ENCODE data around the gene C16orf96.

C16orf96 gene

DNA sequence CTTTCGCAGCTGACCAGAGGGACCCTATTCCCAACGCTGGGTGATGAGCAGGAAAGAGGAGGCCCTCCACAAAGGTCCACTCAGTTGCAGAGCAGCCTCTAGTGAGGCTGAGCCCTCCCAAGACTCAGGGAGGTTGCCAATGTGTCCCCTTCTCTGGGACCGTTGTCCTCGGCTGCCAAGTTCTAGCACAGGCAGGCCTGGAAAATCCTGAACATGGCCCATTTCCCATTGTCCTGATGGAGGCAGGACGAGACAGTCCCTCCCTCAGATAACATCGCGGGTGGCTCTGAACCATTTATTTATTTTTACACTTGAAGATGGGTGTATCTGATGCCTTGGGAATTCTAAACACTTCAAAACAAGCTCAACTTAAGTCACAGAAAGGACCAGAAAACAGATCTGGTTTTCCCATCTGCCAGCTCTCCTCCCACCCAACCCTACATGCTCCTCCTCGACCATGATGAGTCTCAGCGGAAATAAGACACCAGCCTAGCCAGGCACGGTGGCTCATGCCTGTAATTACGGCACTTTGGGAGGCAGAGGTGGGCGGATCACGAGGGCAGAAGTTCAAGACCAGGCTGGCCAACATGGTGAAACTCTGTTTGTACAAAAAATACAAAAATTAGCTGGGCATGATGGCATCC lies 30.4 kb upstream of the C16orf96 start:
- no peak for DNase-seq

DNA sequence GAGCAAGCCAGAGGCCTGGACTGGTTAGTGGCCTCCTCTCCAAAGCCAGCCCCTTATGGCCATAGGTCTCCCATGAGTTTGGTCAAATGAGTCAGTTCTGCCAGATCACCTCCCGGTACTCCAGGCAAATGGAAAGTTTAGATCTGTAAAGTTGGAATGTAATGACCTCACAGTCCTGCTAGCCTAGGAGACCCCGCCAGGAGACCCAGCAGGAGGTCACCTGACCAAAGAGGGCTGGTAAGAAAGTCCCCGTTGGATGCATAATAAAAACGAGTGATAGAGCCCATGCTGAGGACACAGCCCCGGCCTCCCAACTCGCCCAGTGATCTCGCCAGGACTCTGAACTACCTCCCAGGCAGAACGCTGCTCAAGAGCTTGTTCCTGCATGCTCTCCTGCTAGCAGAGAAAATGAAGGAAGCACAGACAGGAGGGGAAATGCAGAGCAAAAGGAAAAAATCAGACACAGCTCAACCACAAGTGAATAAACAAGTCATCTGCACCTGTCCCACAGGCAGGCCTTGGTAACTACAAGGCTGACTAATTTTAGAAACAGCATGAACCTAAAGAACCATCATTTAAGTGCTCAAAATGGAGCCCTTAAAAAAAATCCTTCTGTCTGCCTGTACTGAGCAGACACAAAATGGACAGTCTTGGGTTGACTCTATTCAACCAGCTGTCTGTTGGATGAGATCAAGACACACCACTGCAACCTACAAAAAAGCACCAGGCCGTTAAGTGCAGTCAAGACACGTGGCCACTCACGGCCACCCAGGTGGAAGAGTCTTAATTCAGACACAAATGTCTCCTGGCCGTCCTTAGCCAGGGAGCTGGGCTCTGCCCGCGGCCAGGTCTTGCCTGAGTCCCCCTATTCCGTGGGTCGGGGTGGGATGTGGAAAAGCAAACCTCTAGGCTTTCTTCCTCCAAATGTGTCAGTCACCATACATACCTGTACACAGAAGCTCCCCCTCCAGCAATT lies 26.8 kb upstream of the C16orf96 start:
- DNase-seq, result no peak

DNA sequence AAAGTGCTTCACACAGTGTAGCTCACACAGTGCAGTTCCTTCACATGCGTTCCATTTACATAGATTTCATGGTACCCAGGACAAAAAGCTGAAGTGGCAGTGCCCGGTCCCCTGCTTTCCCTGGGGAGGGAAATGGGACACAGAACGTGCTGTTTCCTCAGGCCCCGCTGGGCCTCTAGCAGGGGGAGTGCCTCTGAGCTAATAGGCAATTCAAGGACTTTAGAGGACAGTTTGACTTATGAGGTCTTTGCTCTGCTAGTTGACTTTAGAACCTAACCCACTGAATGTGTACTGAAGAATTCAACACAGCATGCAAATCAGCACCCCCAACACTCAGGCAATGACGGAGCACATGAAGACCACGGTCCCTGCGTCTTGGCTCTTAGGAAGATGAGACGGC lies 24.3 kb upstream of the C16orf96 start:
- no peak for DNase-seq

DNA sequence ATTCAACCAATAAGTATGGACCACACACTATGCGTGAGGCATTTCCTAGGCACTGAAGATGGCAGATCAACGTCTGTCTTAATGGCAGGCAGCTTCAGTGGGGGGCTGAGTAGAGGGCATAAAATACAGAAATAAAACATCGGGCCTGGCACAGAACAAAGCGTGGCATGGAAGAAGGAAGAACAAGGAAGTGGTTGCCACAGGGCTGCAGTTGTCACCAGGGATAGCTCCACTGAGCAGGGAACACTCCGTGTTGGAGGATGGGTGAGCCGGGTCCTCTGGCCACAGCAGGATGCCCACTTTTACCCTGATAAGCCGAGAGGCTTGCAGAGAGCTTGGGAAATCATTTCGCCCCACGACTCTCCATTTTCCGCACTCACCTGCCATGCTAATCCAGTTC lies 23.9 kb upstream of the C16orf96 start:
- no peak for DNase-seq

DNA sequence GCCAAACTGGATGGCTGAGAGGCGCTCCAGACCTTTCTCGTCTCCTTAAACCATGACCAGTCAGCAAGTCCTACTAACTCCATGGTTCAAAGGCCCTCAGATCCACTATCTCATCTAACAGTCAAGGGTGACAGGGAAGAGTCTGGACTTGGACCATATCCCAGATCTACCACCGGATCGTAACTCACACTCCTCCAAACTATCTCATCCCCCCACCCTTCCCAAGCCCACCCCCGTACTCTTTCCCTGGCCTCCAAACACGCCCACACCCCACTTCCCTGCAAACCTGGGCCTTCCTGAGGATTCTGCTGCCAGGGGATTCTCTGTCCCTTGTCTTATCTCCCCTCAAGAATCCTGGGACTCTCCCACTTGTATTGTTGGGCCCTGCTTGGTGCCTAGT lies 22.6 kb upstream of the C16orf96 start:
- no peak for DNase-seq

DNA sequence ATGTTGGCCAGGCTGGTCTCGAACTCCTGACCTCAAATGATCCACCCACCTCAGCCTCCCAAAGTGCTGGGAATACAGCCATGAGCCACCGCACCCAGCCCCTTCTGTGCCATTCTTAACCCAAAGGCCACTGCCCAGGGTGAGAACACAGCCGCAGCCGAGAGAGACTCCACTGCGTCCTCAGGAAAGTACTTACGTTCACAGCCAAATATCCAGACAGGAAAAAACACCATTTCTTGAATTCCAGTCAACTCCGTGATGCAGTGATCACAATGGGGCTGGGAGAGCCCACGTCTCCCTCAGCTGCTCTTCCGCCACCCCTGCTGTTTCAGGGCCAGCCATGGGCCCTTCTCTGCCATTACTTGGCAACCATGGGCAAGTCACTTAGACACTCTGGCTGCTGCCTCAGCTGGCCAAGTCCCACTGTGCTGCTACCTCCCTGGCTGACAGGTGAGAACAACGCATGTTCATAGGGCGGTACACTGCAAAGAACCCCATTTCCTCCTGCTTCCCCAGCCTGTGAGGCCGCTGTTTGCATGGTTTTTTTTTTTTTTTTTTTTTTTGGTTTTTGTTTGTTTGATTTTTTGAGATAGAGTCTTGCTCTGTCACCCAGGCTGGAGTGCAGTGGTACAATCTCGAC lies 21.9 kb upstream of the C16orf96 start:
- DNase-seq, result no peak

DNA sequence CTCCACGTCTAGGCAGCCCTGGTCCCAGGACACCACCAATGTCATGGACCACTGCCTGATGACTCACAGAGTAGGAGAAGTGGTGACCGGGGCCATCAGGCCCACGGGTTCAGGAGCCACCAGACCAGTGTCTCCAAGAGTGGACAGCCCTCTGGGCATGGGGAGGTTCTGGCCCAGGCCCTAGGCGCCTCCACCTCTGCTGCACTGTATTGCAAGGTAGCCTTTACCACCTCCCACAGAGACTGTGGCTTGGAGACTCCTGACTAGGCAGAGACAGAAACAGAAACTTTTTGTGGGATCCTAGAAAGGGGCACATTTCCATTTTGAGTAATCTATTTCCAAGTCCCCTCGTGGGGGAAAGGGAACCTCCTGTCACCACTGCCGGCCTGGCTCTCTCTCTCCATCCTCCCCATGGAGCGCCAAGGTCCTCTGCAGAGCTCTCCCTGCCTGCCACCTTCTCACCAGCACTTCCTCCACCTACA lies 20.5 kb upstream of the C16orf96 start:
- DNase-seq, result no peak

DNA sequence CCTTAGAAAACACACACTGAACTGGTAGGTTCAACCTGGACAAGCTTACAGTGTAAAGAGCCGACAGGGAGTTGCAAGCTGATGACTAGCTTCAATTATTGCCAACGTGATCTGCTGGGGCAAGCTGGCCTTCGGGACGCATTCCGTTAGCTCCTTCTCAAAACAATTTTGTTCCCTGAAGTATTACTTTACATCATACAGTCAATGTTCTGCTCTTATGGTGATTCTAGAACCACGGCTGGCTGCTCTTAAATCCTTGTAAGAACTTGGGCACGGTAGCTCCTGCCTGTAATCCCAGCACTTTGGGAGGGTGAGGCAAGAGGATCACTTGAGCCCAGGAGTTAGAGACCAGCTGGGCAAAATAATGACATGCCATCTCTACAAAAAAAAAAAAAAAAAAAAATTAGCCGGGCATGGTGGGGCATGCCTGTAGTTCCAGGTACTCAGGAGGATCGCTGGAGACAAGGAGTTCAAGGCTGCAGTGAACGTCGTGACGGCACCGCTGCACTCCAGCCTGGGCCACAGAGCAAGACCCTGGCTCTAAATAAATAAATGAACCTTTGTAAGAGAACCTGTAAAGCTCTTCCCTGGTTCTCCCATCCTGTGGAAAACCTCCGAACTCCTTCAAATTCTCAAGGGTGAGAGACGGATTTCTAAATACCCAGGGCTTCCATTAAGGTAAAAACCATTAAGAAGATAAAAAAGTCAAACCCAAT lies 19.6 kb upstream of the C16orf96 start:
- DNase-seq, result no peak

DNA sequence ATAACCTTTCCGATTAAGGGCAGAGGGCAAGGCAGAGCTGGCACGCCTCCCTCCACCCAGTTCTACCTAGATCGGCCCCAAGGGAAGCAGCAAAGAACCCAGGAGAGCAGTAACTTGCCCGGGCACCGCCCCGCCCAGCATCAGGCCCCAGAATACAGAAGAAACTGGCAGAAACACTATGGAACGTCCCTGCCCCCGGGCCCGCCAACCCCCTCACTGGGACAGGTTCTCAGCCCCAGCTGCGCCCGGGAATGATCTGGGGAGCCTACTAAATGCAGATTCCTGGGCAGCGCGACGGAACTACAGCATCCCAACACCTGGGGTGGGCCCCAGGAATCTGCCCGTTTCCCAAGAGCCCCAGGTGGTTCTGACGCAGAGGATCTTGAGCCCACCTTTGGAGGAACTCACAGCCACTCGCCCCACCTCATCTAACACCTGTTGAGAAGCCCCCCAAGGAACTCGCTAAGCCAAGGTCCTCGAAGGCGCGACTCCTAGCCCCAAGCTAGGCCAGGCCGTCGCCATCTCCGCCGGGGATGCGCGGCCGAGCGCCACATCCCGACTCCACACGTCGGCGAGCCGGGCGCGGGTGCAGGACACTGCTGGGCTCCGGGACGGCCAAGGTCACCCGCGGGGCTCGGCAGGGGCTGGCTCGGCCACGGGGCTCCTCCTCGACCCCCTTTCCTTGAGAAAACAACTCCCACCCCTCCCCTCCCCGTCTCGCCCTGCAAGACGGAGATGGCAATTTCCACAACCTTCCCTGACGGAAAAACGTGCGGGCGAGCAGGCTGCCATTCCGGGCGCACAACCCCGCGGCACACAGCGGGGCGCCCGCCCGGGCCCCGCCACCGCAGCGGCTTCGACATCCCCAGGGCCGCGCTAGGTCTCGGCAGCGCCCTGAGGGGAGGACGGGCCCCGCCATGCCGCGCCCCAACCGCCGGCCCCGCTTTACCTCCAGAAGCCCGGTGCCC lies 18.5 kb upstream of the C16orf96 start:
- DNase-seq, result no peak

DNA sequence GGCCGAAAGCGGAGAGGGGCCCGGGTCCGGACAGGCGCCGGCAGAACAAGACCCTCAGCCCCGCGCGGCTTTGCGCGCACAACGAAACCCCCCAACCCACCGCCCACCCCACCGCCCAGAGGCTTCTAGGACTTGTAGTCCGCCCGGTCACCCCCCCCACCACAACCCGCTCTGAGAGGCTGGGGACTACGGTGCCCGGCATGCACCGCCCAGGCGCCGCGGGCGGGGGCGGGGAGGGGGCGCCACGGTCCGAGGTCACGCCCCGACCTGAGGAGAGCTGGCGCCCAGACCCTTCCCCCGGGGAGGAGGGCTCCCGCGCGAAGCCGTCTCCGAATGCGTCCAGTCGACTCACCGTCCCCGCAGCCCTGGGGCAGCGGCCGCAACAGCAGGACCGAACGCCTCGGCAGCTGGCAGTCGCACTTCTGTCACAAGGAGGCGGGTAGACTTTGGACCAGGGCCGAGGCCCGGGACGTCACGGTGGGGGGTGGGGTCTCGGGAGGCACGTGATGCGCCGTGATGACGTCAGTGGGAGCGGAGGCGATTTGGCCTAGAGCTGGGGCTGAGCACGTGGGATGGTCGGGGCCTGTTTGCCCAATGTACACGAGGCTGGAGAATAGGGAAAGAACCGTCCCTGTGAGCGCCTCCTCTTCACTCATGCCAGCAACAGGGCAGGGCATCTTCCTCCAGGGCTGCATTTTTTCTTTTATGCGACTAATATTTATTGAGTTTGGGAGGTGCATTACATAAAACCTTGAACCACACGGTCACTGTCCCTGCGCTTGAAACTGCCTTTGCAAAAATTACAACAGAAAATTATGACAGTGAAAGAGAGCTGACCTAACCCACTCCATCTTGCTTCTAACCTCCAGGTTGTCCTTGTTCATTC lies 17.5 kb upstream of the C16orf96 start, which contains the start of gene CDIP1:
Gene CDIP1 (minus strand): TSS at position 424 of the 886 bp plus-strand sequence. CDS start 24,643 bp downstream, outside the sequence.
- DNase-seq, result peak; percentile 91

DNA sequence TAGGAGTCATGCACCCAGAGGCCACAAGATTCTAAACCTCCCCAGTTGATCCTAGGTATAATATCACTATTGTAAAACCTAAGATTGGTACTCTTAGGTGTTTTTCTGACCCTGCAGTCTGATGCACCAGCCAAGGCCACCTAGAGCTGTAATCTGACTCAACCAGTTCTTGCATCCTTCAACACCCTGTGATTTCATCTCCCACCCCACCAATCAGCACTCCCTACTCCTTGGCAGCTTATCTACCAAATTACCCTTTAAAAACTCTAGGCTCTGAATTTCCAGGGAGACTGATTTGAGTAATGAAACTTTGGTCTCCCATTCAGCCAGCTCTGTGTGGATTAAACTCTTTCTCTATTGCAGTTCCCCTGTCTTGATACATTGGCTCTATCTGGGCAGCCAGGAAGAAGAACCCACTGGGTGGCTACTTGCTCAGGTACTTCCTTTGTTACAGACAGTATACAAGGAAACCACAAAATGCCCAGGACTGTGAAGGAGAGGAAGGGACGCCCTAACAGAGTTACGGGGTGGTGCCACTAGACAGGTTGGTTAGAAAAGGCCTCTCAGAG lies 16.3 kb upstream of the C16orf96 start:
- no peak for DNase-seq

DNA sequence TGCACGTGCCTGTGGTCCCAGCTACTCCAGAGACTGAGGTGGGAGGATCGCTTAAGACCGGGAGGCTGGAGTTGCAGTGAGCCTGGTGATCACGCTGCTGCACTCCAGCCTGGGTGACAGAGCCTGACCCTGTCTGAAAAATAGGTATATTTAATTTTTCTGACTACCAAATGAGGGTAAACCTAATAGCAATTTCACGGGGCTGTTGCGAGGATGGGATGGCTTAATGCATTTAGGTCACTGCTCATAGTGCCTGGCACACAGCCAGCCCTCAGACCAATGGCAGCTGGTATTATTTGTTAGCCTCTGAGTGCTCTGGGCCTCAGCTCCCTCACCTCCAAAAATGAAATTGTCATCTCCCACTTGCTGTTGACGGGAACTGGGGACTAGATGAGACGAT lies 11.7 kb upstream of the C16orf96 start:
- no peak for DNase-seq

DNA sequence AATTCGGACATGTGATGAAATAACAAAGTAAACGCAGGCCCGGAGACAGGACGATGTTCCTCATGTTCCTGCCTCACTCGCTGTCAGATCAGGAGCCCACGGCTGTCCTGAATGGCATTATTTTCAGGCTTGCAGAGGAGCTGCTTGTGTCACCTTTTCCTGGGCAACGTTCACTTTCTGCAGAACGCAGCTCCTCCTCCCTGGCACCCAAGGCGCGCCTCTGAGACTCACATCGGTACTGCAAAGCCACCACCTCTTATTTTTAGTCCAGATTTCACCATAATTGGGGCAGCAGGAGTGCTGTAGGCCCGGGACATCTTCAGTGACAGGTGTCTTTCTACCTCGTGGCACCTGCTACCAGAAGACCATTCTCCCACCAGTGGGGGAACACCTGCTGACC lies 8.0 kb upstream of the C16orf96 start:
- DNase-seq, result no peak

DNA sequence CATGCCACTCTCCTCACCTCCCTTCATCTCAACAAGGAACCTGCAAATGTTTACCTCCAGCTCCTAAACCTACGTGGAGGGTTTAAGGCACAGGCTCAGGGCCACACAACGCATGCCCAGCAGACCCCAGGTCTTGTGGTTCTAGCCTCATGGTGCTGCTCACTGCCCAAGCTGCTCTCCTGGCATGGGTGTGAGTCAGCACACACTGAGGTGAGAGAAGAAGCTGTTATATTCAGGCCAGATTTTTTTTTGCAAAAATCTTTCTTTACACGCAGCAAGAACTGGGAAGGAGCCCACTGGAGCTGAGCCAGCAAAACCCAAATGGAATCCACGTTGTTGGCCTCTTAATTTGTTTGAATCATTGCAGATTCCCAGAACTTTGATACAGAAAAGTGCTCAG lies 5.5 kb upstream of the C16orf96 start:
- no peak for DNase-seq

DNA sequence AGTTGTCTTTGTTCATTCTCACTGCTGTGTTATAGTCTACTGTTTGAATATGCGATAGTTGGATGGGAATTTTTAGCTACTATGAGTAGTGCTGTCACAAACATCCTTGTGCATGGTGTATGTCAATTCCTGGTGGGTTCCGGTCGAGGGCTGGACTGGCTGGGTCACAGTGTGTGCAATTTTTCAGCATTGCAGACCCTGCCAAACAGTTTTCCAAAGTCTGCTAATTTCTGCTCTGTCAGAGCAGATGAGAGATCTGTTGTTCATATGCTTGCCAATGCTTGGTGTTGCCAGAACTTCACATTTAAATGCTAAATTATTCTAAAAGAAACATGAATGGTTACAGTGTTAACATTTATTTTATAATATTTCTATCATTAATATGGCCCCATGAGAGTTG lies 3.6 kb upstream of the C16orf96 start:
- DNase-seq, result no peak

DNA sequence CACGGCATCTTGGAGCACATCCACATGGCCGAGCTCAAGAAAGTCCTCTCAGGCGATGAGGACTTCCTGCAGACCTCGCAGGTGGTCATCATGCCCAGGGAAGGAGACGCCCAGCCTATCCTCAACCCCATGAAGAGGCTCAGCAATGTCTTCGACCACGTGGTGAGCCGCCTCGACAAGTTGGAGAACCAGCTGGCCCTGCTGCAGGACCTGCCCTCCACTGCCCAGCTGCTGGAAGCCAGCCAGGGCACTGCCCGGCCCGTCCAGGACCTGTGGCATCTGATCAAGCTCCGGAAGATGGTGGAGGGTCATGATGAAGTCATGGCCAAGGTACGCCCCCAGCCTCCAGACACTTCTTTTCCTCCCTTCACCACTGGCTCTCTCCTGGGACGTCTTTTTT lies 440 bp downstream of the C16orf96 start:
- no peak for DNase-seq

DNA sequence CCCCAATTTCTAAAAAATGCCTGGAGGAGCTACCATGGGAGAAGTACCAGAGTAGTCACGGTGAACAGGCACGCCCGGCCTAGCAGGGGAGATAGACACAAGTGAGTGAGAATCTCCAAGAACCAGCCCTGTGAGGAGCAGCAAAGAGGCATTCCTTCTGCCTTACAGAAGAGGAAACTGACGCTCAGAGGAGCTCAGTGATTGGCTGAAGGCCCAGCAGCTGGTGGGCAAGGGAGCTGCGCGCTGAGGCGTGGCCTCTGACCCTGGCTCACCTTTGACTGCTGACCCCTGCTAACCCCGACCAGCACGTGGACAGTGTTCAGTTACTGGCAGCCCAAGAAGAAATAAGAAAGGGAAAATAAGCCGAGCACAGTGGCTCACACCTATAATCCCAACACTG lies 1.8 kb downstream of the C16orf96 start:
- no peak for DNase-seq

DNA sequence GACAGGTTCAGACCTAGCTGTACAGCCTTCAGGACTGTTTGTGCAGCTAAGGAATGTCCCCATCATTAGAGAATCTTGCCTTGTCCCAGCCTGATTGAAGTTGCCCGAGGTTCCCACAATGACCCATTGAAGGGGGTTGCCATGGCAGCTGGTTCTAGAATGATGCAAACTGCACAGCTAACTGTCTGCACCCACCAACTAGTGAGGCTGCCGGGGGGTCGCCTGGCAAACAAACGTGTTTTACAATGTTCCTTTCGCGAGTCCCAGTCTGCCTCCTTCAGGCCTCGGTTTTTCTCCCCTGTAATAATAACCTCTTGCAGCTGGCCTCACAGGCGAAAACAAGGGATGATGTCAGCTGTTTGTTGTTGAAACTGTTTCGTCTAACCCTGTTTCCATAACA lies 5.5 kb downstream of the C16orf96 start:
- DNase-seq, result no peak

DNA sequence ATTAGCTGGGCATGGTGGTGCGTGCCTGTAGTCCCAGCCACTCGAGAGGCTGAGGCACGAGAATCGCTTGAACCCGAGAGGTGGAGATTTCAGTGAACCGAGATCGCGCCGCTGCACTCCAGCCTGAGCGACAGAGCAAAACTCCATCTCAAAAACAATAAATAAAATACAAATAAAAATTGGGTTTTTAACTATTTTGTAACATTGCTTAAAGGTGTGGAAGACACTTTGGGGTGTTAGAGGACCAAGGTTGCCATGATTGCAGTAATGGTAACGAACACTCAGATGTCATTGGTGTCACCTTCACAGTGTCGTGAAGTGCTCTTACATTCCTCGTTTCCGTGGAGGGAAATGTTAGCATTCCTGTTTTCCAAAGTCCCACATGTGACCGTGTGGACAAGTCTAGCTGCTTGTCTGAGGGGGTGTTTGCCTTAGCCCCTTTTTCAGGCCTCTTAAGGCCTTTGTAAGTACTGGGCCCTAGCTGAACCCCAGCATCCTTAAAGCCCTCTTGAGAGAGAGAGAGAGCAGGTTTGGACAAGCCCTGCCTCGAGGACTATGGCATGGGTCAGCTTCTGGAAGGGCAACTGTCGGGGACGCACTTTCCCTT lies 8.6 kb downstream of the C16orf96 start:
- DNase-seq, result no peak

DNA sequence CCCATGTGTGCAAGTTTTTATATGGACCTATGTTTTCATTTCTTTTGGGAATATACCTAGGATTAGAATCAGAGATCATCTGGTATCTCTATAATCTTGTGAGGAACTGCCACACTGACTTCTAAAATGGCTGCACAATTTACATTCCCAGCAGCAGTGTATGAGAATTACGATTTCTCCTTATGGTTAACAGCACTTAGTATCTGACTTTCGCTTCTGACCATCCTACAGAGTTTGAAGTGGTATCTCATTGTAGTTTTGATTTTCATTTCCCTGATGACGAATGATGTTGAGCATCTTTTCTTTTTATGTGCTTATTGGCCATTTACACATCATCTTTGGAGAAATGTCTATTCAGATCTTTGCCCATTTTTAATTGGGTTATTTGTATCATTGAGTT lies 10.0 kb downstream of the C16orf96 start:
- DNase-seq, result no peak

Measured in activated CD4-positive, CD25-positive, alpha-beta regulatory T cell treated with anti-CD3 and anti-CD28 coated beads, Interleukin-2, amount 50 U/mL, for 72 hours (primary cell).